Hepatocyte (in vitro differentiated cells): ENCODE data around the gene CPVL.

Experiments used
- CTCF ChIP-seq: fragments of 200-600 bp; sonication (generic); IDR thresholded peaks from 2 replicates; pipeline ENCODE4 v1.5.1; 2016; ENCODE audit warnings: antibody characterized with exemption, mild to moderate bottlenecking; ENCODE audit not compliant: poor library complexity
- EZH2 ChIP-seq: fragments of 200-600 bp; sonication (generic); IDR thresholded peaks from 2 replicates; pipeline ENCODE4 v1.6.1; 2016; ENCODE audit warnings: antibody characterized with exemption, mild to moderate bottlenecking, borderline replicate concordance
- EZH2phosphoT487 ChIP-seq: fragments of 200-600 bp; sonication (generic); IDR thresholded peaks from one replicate; pipeline ENCODE4 v1.6.1; 2018; ENCODE audit warnings: antibody characterized with exemption, mild to moderate bottlenecking, low read depth, moderate library complexity; ENCODE audit not compliant: unreplicated experiment, severe bottlenecking

GRCh38 chr7:29120955-29121354, 25.4 kb downstream of the CPVL start:
- TF ChIP-seq EZH2 (no peak), CTCF (no peak), EZH2phosphoT487 (no peak)
